ENCODE measurements around the gene DNAH11.
A peak's percentile ranks its signal among the peaks of the same experiment; 100 is the strongest.
"Not testable (repeated sequence)": the region's sequence is repeated elsewhere in the genome, so short reads cannot be mapped to it uniquely, and the experiment has no call there.

The DNAH11 gene, protein sequence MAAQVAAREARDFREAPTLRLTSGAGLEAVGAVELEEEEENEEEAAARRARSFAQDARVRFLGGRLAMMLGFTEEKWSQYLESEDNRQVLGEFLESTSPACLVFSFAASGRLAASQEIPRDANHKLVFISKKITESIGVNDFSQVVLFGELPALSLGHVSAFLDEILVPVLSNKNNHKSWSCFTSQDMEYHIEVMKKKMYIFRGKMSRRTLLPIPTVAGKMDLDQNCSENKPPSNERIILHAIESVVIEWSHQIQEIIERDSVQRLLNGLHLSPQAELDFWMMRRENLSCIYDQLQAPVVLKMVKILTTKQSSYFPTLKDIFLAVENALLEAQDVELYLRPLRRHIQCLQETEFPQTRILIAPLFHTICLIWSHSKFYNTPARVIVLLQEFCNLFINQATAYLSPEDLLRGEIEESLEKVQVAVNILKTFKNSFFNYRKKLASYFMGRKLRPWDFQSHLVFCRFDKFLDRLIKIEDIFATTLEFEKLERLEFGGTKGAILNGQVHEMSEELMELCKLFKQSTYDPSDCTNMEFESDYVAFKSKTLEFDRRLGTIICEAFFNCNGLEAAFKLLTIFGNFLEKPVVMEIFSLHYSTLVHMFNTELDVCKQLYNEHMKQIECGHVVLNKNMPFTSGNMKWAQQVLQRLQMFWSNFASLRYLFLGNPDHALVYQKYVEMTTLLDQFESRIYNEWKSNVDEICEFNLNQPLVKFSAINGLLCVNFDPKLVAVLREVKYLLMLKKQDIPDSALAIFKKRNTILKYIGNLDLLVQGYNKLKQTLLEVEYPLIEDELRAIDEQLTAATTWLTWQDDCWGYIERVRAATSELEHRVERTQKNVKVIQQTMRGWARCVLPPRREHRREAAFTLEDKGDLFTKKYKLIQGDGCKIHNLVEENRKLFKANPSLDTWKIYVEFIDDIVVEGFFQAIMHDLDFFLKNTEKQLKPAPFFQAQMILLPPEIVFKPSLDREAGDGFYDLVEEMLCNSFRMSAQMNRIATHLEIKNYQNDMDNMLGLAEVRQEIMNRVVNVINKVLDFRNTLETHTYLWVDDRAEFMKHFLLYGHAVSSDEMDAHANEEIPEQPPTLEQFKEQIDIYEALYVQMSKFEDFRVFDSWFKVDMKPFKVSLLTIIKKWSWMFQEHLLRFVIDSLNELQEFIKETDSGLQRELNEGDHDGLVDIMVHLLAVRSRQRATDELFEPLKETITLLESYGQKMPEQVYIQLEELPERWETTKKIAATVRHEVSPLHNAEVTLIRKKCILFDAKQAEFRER (N-terminal part only)

DNA sequence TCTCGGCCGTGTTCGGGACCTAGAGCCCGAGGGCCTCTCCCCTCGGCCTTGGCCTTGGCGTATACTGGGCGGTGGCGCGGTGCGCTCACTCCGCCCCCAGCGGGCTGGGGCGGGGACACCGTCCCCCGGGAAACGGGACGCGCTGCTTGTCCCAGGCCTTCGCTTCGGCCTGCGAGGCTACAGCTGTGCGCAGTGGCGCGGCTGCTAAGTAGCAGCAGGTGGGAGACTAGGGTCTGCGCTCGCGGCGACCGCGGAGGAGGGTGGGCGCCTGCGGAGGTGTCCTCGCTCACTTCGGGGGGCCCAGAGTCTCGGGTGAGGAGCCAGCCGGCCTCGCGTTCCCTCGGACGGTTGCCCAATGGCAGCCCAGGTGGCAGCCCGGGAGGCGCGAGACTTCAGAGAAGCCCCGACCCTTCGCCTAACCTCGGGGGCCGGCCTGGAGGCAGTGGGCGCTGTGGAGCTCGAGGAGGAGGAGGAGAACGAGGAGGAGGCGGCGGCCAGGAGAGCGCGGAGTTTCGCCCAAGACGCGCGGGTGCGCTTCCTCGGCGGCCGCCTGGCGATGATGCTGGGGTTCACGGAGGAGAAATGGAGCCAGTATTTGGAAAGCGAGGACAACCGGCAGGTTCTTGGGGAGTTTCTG is at the start of gene DNAH11:
TSS of gene DNAH11 (plus strand) at position 149 of the 637 bp plus-strand sequence. CDS start at position 356, 207 bp downstream.
- peak in 1 of 2 experiments; percentile 17 for DNase-seq

DNA sequence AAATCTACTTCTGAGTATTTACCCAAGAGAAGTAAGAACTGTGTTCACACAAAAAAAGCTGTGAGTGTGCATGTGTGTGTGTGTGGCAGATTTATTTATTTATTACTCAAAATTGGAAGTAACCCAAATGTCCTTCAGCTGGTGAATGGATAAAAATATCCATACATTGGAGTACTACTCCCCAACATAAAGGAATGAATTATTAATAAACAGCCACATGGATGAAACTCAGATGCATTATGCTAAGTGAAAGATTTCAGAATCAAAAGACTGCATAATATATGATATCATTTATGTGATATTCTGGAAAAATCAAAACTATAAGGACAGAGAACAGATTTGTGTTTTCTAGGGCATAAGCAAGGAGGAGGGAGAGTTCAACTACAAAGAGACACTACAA is 47.1 kb upstream of the DNAH11 start:
- no peak for DNase-seq

DNA sequence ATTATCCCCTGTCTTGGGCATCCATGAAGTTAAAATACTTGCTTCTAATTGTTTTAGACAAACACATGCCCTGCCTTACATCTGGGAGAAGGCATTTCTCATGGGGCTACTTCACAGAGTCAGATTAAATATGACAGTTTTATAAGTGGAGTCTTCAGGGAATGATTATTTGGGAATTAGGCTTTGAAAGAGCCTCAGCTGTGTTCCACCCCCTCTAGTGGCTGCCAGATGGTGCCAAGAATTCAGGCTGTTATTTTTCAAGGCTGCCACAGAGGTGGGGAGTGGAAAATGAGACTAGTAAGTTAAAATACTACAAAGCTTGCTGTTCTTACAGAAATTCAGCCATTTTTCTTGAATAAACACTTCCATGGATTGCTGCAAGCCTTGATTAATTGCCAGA is 45.8 kb upstream of the DNAH11 start:
- DNase-seq, result no peak

DNA sequence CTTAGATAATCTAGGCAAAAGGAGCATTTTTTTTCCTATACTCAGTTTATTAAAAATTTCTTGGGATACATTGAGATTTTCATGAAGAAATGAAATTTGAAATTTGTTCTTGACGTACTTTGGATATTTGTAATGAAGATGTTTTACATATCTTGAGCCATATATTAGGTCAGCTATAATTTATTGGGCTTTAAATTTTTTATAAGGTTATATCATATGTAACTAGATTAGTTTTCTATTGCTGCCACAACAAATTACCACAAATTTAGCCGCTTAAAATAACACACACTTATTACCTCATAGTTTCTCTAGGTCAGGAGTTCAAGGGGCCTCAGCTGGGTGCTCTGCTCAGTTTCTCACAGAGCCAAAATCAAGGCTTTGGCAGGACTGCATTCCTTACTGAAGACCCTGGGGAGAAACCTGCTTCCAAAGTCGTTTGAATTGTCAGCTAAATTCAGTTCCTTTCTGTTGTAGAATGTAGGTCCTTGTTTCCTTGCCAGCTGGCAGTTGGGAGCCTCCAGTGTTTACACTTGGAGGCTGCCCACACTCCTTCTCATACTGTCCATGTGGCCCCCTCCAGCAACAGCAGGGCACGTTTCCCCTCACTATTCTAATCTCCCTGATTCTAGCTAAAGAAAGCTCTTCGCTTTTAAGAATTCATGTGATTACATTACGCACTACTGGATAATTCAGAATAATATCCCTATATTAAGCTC is 42.6 kb upstream of the DNAH11 start:
- DNase-seq, result no peak

DNA sequence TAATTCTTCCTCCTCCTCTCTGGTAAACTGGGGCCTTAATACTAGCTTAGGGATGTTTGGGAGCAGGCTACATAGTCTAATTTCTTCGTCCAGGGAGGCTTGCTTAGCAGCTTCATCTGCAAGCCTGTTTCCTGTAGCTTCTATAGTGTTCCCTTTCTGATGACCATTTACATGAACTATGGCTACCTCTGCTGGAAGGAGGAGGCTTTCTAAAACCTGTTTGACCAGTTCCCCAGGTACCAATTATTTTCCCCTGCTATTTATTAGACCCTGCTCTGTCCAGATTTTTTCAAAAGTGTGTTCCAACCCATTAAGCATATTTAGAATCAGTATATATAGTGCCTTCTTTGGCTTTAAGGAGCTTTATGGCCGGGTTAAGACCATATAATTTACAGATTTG is 38.8 kb upstream of the DNAH11 start:
- DNase-seq, result peak in 1 of 2 experiments; percentile 20

DNA sequence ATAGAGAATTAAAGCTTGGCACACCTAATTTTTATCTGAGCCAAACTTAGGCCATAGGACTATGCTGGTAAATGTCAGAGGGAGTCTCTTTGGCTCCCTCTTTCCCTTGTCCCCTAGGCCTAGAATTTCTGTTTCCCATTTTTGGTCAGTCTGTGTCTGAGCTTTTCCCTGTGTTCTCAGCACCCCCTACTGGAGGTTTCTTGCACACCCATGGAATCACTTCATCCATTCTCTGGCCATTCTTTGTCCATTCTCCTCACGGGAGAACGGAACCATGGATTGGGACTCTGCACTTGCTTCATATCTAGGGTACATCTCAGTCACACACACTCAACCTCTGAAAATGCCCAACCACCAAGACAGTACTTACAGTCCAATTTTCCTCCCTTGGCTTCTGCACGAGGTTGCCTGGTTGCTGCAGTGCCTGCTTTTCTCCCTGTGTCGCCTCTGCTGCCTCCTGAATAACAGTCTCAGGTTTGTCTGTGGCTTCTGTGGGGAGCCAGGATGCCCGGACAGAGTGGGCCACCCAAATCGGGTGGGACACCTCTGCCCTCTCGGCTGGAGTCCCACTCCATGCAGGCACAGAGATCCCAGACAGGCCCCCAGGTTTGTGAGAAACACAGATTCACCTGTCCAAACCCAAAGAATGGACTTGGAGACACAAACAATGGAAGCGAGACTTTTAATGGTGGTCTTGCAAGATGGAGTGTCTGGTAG is 35.1 kb upstream of the DNAH11 start:
- peak in 1 of 2 experiments; percentile 17 for DNase-seq

DNA sequence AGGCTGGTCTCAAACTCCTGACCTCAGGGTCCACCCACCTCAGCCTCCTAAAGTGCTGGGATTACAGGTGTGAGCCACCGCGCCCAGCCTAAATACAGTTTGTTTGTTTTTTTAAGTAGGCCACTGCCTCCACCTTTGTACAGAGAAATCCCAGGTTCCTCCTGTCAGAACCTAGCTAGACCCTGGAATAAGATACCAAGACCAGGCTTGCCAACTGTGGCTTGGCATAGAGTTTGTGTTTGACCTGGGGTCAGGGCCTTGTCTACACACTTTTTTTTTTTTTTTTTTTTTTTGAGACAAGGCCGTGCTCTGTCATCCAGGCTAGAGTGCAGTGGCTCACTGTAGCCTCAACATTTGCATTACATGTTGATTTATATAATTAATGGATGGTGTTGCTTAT is 34.3 kb upstream of the DNAH11 start:
- no peak for DNase-seq

DNA sequence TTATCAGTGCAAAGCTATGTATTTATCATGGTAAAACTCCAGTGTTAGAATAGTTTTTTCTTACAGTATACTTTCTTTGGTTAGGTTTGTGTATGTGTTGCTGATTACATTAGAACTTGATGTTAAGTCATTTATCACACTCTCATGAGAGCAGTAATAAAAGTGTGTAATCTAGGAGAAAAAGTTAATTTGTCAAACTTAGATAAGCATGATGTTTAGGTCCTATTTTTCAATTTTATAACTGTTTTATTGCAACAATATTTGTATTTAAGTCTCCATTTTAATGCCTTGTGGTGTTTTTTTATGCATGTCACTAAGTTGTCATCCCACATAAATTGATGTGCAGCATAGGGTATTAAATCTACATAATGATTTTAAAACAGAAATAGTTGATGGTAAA is 28.8 kb upstream of the DNAH11 start:
- DNase-seq, result no peak

DNA sequence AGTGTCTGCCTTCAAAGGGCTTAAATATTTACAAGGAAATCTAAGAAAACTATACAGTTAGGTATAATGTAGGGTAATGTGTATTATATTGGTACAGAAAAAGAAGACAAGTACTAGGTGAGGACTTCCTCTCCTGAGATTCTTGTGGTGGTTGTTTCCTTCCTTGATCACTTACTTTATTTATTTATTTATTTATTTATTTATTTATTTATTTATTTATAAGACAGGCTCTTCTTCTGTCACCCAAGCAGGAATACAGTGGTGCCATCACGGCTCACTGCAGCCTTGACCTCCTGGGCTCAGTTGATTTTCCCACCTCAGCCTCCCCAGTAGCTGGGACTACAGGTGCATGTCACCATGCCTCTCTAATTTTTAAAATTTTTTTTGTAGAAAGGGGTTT is 18.2 kb upstream of the DNAH11 start:
- DNase-seq, result no peak

DNA sequence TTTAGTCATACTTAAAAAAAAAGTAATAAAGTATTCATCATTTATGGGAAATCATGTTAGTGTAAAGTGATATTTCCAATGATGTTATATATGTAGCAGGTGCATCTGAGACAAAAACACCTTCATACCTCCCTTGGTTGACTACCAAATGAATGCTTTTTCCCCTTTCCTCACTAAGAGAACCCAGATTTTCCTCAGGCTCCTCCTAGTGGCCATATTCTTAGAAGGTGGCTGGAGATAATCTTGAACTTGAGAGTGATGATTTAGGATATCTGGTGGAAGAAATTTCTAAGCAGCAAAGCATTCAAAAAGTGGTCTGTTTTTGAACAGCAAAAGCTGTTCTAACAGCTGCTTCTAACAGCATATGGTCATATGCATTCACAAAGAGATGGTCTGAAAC is 16.8 kb upstream of the DNAH11 start:
- DNase-seq, result no peak

DNA sequence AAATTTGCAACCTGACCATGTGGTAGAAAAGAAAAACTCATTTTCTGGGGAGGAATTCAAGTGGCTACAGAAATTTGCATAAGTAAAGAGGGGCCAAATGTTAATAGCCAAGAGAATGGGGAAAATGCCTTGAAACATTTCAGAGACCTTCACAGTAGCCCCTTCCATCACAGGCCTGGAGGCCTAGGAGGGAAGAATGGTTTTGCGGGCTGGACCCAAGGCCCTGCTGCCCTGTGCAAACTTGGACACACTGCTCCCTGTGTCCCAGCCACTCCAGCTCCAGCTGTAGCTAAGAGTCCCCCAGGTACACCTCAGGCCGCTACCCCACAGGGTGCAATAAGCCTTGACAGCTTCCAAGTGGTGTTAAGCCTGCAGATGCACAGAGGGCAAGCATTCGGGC is 16.4 kb upstream of the DNAH11 start:
- no peak for DNase-seq

DNA sequence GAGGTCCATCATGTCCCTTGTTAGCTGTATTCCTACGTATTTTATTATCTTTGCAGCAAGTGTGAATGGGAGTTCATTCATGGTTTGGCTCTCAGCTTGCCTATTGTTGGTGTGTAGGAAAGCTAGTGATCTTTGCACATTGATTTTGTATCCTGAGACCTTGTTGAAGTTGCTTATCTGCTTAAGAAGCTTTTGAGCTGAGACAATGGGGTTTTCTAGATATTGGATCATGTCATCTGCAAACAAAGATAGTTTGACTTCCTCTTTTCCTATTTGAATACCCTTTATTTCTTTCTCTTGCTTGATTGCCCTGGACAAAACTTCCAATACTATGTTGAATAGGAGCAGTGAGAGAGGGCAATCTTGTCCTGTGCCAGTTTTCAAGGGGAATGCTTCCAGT is 10.4 kb upstream of the DNAH11 start:
- DNase-seq, result not testable (repeated sequence)

DNA sequence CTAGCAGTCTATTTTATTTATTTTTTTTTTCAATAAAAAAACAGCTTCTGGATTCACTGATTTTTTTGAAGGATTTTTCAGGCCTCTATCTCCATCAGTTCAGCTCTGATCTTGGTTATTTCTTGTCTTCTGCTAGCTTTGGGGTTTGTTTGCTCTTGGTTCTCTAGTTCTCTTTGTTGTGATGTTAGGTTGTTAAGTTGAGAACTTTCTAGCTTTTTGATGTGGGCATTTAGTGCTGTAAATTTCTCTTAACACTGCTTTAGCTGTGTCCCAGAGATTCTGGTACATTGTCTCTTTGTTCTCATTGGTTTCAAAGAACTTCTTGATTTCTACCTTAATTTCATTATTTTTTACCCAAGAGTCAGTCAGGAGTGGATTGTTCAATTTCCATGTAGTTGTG is 9.2 kb upstream of the DNAH11 start:
- not testable (repeated sequence) for DNase-seq

DNA sequence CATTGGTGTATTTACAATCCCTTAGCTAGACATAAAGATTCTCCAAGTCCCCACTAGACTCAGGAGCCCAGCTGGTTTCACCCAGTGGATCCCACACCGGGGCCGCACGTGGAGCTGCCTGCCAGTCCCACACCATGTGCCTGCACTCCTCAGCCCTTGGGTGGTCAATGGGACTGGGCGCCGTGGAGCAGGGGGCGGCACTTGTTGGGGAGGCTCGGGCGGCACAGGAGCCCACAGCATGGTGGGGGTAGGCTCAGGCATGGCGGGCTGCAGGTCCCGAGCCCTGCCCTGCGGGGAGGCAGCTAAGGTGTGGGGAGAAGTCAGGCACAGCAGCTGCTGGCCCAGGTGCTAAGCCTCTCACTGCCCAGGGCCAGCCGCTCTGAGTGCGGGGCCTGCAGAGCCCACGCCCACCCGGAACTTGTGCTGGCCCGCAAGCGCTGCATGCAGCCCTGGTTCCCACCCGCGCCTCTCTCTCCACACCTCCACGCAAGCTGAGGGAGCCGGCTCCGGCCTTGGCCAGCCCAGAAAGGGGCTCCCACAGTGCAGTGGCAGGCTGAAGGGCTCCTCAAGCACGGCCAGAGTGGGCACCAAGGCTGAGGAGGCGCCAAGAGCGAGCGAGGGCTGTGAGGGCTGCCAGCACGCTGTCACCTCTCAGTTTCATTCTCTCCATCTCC is 6.3 kb upstream of the DNAH11 start:
- DNase-seq, result not testable (repeated sequence)

DNA sequence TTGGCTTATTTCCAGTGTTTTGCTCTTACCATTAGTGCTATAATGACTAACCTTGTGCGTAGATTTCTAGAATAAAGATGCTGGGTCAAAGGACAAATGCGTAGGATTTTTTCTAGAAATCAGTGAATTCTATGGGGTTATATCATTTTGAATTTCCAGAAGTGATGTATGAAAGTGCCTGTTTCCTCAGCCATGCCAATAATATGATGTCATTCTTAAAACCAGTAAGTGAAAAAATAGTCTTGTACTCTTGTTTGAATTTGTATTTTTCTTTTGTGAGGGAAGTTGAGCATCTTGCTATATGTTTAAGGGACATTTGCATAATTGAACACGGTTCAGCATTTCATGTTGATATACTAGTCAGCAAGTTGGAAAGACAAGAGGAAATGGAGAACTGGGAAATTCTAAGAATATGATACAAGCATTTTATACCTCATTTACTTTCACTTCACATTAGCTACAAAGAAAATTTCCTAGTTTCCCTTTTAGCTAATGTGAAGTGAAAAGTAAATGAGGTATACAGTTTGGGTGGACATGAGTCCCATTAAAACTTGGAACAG is 3.8 kb upstream of the DNAH11 start:
- DNase-seq, result no peak

DNA sequence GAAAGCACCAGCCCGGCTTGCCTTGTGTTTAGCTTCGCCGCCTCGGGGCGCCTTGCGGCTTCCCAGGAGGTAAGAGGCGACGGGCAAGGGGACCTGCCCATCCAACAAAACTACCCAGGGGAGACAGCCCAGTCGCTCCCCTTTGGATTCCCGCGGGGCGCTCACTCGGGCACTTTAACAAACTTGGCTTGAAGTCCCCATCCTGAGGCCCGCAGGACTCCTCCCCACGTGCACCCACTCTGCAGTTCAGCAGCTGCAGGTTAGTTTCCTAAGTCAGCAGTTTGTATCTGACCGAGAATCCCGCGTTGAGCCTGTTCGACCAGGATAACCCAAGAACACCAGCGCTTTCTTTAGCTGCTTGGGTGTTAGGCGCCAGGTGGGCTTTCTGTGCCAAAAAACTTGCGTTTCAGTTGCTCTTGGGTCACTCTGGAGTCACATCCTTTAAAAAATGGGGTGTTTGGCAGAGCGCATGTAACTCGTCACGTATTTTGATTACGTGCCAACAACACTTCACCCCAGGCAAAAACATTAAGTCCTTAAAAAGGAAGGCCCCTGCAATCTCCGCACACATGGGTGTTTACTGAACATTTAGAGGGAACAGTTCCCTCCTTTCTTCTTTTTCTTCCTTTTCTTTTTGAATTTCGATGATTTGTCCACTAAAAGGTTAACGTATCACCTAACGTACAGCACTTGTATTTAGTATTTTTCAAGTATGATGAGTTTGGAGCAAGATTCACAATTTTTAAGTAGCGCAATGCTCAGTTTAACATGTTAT is 876 bp downstream of the DNAH11 start:
- DNase-seq, result peak; percentile 25 to 65

DNA sequence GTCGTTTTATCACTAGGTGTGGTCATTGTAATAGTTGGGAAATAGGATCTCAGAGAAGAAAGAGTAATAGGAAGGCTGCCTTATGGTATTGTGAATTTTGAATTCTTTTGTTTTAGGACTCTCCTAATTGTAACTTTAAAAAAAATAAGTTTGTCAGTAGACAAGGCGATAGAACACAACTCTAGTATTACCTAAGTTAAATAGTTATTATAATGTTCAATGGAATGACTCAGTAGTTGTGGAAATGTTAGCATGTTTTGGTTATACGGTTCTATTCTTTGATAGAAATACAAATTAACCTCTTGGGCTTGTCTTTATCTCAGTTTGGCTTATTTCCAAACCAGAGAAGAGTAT is 1.4 kb downstream of the DNAH11 start:
- DNase-seq, result no peak

DNA sequence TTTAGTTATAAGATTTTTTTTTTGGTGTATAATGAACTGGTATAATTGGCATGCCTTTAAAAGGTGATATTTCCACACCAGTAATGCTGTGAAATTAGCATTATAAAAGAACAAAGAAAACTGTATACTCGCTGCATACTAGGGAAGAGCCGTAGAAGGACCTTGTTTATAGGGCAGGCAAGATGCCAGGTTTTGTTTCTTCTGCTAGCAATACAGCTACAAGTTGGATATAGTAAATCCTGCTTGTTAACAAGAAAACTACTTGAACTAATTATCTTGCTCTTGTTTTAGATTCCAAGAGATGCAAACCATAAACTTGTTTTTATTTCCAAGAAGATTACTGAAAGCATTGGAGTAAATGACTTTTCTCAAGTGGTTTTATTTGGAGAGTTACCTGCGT is 1.9 kb downstream of the DNAH11 start:
- no peak for DNase-seq

DNA sequence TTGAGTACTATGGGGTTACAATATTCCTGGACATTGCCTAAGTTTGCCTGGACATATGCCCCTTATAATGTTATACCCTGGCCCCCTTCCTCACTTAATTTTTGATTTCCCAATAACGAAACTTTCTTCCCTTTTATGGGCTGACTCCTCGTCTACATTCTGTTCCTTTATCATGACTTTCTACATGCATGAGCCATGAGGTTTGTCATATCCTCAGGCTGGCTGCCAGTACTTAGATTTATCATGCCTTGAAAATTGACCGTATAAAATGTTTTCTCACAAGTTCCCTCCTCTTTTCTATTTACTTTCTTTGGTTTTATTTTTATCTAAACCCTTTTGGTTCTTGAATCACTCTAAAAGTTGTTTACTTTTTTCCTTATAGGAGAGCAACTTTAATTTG is 4.7 kb downstream of the DNAH11 start:
- no peak for DNase-seq

DNA sequence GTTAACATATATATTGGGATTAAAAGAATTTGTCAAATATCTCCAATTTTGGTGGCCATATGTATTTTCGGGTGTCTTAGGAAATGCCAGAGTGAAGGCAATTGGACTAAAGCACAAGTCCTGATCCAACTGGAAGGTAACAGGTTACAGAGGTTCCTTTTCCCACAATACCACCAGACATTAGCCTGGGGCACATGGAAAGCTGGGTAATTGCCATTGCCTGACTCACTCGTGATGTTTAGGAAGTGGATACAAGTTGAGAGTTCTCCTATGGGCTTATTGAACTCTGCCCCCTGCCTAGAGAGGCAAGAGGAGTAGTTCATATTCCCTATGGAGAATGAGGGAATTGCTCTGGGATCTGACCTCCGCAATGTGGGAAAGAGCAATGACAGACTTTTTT is 5.7 kb downstream of the DNAH11 start:
- no peak for DNase-seq
